Psoas muscle (tissue), 8 donors: ENCODE results near the gene CPHXL. TPM values are rescaled to one million over a fixed set of nuclear protein-coding genes. Genes with fewer than 3 reads are reported as not detected.

Experiments used
- ATAC-seq, 4 donors: fragments of 200-7000 bp; cut with Tn5 transposase; one replicate each; pipeline ENCODE4 v1.9.1; 2020; ENCODE audit warnings: moderate library complexity in 3 of 4, mild to moderate bottlenecking in 2 of 4
- DNase-seq, 2 donors: peaks; one replicate each; pipeline ENCODE4 v3.0.0-alpha.2; 2020
- H3K27ac ChIP-seq: fragments of 200-600 bp; one replicate; pipeline ENCODE4 v1.8.0; 2022
- H3K27me3 ChIP-seq, 3 donors: fragments of 200-600 bp in 1 of 3; one replicate each; pipeline versions ENCODE4 v1.6.1 to v1.8.0; 2013 to 2022; ENCODE audit warnings: low read length in 2 of 3, mild to moderate bottlenecking in 2 of 3, moderate library complexity in 1 of 3; ENCODE audit not compliant: insufficient read depth in 3 of 3
- H3K36me3 ChIP-seq, 2 donors: fragments of 200-600 bp in 1 of 2; one replicate each; pipeline versions ENCODE4 v1.6.1 to v1.8.0; 2013 to 2022; ENCODE audit warnings: low read depth in 1 of 2, mild to moderate bottlenecking in 1 of 2, moderate library complexity in 1 of 2; ENCODE audit not compliant: insufficient read depth in 1 of 2
- H3K4me1 ChIP-seq: fragments of 200-600 bp; one replicate; pipeline ENCODE4 v1.8.0; 2022
- H3K4me3 ChIP-seq: fragments of 200-600 bp; one replicate; pipeline ENCODE4 v1.8.0; 2022; ENCODE audit warnings: mild to moderate bottlenecking
- H3K9me3 ChIP-seq: fragments of 200-600 bp; one replicate; pipeline ENCODE4 v1.8.0; 2022
- WGBS, 3 donors: extraction: QIAGEN DNeasy Blood & Tissue Kit; methylation state at CpG; one replicate each; pipeline versions ENCODE4 v1.1.6 to v1.1.7; 2013; 5-methylcytosine and 5-hydroxymethylcytosine counted together
- intact Hi-C, 2 donors: fragments of 100-400 bp; cut with DNase I; formaldehyde crosslinking; loops; one replicate each; pipeline versions ENCODE4 v1.11.0 to v1.14.2; 2022
- polyA plus RNA-seq, 3 donors: library from polyadenylated mRNA; stranded (reverse); fragments of 200-250 nt; gene quantifications; one replicate each; pipeline ENCODE4 v1.2.3, GENCODE V29; 2013
- total RNA-seq, 4 donors: library from RNA; stranded (reverse); fragmentation: NEBNext Ultra II Directional in 2 of 4; extraction: Animal tissue kit (Norgen Biotek cat#: 25700) in 2 of 4; gene quantifications; one replicate each; pipeline versions ENCODE4 v1.2.1 to v1.2.4, GENCODE V29; 2021 to 2023
- TF ChIP-seq, protein P1 (sequence below): fragments of 200-600 bp; IDR thresholded peaks from one replicate; pipeline ENCODE4 v1.8.0; 2022; ENCODE audit warnings: antibody characterized with exemption
- donor health status: healthy with polysubstance abuse.
- donor health status: DM: no; HTN: no; CAD: no; lungs with moderate emphysema.
- donor health status: Bipolar disorder and iron deficiency.
- donor health status: healthy.
- donor health status: DM: yes; HTN: yes; CAD: no.
- donor health status: DM: no; HTN: no; CAD: no.
- donor health status: DM: no; HTN: no; CAD: no.
- donor health status: DM: yes; HTN: yes; CAD: no.

CPHXL gene
- total and polyA plus RNA-seq, 7 donors = not detected

DNA sequence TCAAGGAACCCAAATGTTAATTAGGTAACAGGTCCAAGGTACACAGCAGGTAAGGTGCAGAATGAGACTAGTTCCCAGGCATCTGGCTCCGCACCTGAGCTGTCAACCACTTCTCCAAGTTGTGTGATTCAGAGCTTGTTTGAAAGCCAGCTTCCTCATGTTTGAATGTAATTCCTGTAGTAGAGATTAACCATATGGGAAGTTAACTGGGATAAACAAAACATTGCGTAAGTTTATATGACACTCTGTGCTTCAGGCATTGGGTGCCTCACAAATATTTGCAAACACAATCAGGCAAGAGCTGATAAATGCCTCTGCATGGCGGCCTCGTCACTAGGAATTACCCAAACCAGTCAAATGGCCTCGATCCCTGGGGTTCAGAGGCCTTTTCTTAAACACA lies 27.9 kb upstream of the CPHXL start:
- no peak for ATAC-seq
- no peak for DNase-seq
- WGBS, 3 donors = 87 to 91% (median 89%) methylated on average over 5 of the region's 5 CpGs
- TF ChIP-seq, protein P1, sequence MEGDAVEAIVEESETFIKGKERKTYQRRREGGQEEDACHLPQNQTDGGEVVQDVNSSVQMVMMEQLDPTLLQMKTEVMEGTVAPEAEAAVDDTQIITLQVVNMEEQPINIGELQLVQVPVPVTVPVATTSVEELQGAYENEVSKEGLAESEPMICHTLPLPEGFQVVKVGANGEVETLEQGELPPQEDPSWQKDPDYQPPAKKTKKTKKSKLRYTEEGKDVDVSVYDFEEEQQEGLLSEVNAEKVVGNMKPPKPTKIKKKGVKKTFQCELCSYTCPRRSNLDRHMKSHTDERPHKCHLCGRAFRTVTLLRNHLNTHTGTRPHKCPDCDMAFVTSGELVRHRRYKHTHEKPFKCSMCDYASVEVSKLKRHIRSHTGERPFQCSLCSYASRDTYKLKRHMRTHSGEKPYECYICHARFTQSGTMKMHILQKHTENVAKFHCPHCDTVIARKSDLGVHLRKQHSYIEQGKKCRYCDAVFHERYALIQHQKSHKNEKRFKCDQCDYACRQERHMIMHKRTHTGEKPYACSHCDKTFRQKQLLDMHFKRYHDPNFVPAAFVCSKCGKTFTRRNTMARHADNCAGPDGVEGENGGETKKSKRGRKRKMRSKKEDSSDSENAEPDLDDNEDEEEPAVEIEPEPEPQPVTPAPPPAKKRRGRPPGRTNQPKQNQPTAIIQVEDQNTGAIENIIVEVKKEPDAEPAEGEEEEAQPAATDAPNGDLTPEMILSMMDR = no peak
- Histone ChIP-seq H3K4me1 (no peaks in the 10 kb centered on the region), H3K27ac (no peak overlapping the region), H3K9me3 (no peaks in the 10 kb centered on the region), H3K27me3 (no peaks in the 10 kb centered on the region), H3K36me3 (no peaks in the 10 kb centered on the region), H3K4me3 (no peak overlapping the region)
- intact Hi-C loops = no loop called here

- intact Hi-C loops = no loop called here
- no peak for DNase-seq
- Histone ChIP-seq H3K27ac (no peak overlapping the region), H3K36me3 (no peaks in the 10 kb centered on the region), H3K4me3 (no peak overlapping the region), H3K4me1 (no peaks in the 10 kb centered on the region), H3K9me3 (no peaks in the 10 kb centered on the region), H3K27me3 (no peaks in the 10 kb centered on the region)
- 66 to 76% (median 72%) methylated on average over 3 of the region's 3 CpGs for WGBS, 3 donors
- ATAC-seq = no peak
- TF ChIP-seq, protein P1 = no peak
These were observed 24.2 kb upstream of the CPHXL start for GRCh38 chr16:75750528-75750927.

DNA sequence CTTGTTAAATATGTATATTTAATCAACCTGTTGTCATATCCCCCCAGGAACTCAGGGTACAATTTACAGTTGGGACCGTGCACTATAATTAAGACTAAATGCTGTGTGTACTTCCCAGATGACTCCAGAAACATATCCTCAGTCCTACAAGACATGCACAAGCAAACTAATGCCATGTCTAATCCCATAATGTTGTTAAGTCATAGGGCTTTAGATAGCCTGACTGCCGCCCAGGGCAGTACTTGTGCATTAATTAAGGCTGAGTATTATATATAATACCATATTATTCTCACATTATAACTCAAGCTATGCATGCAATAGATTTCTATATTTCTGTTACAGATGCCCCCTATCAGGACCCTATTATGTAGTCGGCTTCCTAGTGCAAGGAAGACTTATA lies 20.1 kb upstream of the CPHXL start:
- Histone ChIP-seq H3K4me3 (no peak overlapping the region), H3K4me1 (no peaks in the 10 kb centered on the region), H3K27me3 (no peaks in the 10 kb centered on the region), H3K36me3 (no peaks in the 10 kb centered on the region), H3K9me3 (no peaks in the 10 kb centered on the region), H3K27ac (no peak overlapping the region)
- 64 to 75% (median 71%) methylated on average over 3 of the region's 3 CpGs for WGBS, 3 donors
- TF ChIP-seq, protein P1 = no peak
- intact Hi-C loops = no loop called here
- DNase-seq (no peak), ATAC-seq (no peak)

DNA sequence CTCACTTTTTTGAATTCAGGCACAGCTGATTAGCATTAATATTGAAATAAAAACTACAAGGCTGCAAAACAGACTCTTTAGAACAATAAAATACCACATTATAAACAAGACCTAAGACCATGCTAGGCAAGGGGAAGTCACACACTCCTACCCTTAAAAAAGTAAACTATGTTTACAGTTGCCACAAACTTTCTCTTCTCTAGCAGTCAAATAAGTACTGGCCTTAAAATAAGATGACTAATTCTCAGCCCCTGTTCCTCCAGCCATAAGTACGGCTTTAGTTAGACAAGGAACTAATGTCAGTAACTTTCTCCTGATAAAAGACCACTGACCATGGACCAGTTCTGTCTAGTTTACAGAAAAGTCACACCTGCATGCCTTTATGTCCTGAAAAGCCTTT lies 19.5 kb upstream of the CPHXL start:
- TF ChIP-seq, protein P1 = no peak
- Histone ChIP-seq H3K4me3 (no peak overlapping the region), H3K4me1 (no peaks in the 10 kb centered on the region), H3K36me3 (no peaks in the 10 kb centered on the region), H3K9me3 (no peaks in the 10 kb centered on the region), H3K27ac (no peak overlapping the region), H3K27me3 (no peaks in the 10 kb centered on the region)
- DNase-seq = no peak
- WGBS, 3 donors = 92 to 100% (median 94%) methylated on average over 1 of the region's 1 CpG
- intact Hi-C loops = no loop called here
- no peak for ATAC-seq

GRCh38 chr16:75745242-75745641 lies 19.0 kb upstream of the CPHXL start:
- H3K27me3 ChIP-seq = no peaks in the 10 kb centered on the region
- H3K4me1 ChIP-seq = no peaks in the 10 kb centered on the region
- TF ChIP-seq, protein P1 = no peak
- intact Hi-C loops = no loop called here
- H3K27ac ChIP-seq = no peak overlapping the region
- no peaks in the 10 kb centered on the region for H3K36me3 ChIP-seq
- H3K9me3 ChIP-seq = no peaks in the 10 kb centered on the region
- no peak for ATAC-seq
- DNase-seq = no peak
- 58 to 64% (median 58%) methylated on average over 1 of the region's 1 CpG for WGBS, 3 donors
- no peak overlapping the region for H3K4me3 ChIP-seq
